Hematopoietic multipotent progenitor cell treated with erythropoietin and hydrocortisone succinate and interleukin-3 and kit ligand, for 17 days (in vitro differentiated cells): ENCODE measurements around the gene USP26.
"Not testable (repeated sequence)": the region's sequence is repeated elsewhere in the genome, so short reads cannot be mapped to it uniquely, and the experiment has no call there.

Experiments
- DNase-seq: peaks from one replicate; pipeline ENCODE4 v3.0.0-alpha.2; 2015; ENCODE audit warnings: low spot score

USP26 gene, protein sequence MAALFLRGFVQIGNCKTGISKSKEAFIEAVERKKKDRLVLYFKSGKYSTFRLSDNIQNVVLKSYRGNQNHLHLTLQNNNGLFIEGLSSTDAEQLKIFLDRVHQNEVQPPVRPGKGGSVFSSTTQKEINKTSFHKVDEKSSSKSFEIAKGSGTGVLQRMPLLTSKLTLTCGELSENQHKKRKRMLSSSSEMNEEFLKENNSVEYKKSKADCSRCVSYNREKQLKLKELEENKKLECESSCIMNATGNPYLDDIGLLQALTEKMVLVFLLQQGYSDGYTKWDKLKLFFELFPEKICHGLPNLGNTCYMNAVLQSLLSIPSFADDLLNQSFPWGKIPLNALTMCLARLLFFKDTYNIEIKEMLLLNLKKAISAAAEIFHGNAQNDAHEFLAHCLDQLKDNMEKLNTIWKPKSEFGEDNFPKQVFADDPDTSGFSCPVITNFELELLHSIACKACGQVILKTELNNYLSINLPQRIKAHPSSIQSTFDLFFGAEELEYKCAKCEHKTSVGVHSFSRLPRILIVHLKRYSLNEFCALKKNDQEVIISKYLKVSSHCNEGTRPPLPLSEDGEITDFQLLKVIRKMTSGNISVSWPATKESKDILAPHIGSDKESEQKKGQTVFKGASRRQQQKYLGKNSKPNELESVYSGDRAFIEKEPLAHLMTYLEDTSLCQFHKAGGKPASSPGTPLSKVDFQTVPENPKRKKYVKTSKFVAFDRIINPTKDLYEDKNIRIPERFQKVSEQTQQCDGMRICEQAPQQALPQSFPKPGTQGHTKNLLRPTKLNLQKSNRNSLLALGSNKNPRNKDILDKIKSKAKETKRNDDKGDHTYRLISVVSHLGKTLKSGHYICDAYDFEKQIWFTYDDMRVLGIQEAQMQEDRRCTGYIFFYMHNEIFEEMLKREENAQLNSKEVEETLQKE

DNA sequence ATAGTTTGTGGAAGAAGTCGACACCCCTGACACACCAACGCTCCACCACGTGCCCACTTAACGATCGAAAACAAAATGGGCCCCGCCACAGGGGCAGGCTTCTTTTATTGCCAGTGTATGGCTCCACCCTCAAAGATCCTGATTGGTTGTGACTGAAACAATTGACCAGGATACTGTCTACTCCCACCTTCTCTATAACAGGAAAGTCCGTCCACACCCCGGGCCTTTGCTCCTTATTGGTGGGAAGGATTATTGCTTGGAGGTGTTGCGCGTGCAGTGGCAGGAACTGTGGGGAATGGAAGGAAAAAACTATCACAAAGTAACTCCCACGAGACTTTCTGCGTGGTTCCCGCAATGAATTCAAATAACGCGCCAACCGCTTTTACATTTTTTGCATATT is at the start of gene USP26:
USP26 (minus strand) TSS at position 79 of the 400 bp plus-strand sequence. CDS start 68,889 bp downstream, outside the sequence.
- no peak for DNase-seq

DNA sequence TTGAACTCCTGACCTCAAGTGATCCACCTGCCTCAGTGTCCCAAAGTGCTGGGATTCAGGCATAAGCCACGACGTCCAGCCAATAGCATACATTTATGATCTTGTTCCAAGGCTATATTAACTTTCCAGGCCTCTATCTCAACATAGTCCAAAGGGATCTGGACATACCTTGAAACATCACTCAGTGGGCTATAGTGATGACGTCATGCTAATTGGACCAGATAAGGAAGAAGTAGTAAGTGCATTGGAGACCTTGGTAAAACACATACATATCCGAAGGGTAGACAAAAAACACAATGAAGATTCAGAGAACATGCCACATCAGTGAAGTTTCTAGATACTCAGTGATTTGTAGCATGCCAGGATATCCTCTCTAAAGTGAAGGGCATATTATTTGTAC is 37.4 kb upstream of the USP26 start:
- DNase-seq, result no peak

DNA sequence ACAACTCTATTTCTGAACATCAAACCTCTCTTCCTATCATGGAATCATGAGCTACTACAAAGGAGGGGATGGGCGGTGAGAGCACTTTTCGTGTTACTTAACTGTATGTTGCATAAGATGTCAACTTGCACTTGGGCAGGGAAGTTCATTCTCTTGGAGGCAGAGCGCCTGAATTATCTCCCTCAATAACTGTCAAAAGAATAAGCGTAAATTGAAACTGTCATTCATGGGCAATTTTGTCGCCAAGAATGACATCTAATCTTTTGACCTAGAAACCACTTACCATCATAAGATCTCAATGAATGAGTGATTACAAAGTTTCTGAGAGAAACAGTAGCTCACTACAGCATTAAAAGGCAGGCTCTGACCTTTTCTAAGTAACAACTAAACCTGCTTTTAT is 23.5 kb upstream of the USP26 start:
- no peak for DNase-seq

DNA sequence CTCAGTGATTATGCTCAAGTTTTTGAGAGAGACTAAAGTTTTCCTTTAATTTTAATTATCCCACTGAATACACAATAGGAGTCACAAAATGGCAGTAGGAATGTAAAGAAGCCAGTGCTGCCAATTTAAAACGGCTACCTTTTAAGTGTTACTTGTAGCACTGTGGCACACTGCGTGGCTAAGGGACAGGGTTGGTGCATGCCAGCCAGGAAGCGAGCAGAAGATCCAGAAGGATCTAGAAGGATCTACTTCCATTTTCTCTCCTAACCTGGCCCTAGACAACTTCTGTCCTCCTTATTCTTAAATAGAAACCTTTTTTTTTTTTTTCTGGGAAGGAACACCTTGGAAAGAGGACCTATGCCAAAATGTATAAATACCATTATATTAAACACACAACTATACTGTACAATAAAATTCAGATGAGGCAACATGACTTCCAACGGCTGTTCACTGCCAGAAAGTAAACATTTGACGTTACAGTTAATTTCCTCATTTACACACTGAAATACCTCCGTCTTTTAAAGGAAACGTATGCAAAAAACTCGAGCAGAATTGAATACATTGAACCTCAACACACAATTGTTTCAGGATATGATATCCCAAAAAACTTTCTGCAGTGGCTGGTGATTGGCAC is 2.7 kb downstream of the USP26 start:
- DNase-seq, result no peak

DNA sequence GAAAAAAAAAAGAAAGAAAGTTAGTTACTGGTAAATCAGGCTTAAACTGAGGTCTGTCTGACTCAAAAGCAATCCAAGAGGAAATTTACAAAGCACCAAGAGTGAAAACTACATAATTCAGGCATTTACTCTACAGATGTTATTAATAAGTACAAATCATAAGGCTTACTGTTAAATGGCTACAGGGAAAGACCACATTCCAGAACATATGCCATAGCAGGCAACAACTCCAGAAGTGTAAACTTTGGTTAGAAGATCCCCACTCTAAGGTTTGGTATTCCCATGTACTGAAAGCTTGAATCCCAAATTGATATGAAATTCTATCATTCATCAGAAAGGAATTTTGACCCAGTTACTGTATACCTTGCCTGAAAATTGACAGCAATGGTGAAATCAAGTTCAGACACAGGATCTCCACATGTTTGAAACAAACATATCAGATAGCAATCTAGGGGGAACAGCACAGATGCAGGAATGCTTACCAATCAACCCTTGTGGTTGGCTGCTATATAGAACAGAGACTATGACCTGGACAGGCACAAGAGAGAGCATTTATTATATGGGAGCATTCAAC is 6.6 kb downstream of the USP26 start:
- DNase-seq, result no peak

DNA sequence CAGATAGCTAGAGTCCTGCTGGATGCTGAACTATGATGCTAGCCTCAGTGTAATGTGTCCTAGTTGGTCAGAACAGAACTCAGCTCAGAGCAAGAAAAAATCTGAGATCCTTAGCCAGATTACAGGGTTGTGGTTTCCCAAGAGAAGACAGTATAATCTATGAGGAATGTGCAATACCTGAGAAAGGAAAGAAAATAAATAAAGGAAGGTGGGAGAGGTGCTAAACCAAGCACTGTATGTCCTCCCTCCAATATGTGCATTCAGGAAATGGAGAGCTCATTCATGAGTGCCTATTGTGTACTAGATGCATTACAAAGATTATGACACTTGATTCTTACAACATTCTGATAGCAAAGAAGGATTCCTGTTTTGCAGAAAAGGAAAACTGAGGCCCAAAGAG is 7.5 kb downstream of the USP26 start:
- no peak for DNase-seq

DNA sequence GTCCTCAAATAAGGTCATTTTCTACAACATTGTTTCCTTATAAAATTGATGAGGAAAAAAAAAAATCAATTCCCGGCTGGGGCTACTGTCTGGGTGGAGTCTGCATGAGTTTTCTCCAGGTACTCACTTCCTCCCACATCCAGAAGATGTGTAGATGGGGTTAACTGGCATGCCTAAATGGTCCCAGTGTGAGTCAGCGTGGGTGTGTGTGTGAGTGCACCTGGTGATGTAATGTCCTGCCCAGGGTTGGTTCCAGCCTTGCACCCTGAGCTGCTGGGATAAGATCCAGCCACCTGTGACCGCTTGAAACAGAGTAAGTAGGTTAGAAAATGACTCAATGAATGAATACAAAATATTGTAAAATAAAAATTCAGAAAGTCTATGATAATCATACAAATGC is 11.1 kb downstream of the USP26 start:
- no peak for DNase-seq

DNA sequence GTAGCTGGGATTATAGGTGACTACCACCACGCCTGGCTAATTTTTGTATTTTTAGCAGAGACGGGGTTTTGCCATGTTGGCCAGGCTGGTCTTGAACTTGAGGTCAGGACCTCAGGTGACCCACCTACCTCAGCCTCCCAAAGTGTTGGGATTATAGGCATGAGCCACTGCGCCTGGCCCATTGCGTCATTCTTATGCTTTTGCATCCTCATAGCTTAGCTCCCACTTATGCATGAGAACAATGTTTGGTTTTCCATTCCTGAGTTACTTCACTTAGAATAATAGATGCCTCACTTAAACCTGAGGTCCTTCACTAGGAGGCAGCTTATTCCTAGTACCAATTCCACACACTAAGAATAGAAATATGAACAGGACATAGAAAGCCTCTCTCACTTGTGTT is 11.9 kb downstream of the USP26 start:
- not testable (repeated sequence) for DNase-seq

DNA sequence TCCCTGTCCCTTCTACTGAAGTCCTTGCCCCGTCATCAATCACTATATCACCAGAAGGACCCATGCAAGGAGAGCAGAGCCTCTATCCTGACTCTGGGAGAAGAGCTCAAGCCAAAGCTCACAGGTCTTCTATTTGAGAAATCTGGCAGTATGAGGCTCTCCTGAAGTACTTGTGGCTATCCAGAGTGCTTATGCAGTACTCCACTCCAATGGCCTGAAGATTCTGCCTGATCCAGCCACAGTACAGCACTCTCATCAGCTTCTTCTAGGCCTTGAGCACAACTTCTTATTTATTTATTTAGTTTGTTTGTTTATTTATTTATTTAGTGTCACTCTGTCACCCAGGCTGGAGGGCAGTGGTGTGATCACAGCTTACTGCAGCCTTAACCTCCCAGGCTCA is 13.0 kb downstream of the USP26 start:
- DNase-seq, result no peak

DNA sequence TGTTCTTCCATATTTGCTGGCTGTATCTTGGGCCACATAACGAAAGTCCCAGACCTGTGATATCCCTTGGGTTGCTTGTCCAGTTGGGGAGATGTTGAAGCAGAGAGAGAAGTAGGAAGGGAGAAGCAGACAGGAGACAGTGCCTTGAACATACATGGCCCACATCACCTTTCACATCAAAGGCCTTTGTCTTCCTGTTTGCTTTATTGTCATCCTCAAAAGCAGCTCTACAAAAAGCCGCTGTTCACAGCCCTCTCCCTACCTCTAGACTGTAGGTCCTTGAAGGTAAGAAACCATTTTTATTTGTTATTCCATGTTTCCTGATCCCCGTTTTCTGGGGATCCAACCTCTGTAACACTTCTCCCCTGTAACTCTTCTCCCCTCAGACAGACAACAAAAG is 14.9 kb downstream of the USP26 start:
- no peak for DNase-seq

DNA sequence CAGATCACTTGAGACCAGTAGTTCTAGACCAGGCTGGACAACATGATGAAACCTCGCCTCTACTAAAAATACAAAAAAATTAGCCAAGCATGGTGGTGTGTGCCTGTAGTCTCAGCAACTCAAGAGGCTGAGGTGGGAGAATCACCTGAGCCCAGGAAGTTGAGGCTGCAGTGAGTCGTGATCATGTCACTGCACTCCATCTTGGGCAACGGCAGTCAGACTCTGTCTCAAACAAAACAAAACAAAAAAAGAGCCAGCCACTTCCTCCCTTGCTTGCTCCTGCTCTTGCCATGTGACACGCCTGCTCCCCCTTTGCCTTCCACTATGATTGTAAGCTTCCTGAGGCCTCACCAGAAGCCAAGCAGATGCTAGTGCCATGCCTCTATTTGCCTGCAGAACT is 19.1 kb downstream of the USP26 start:
- not testable (repeated sequence) for DNase-seq

DNA sequence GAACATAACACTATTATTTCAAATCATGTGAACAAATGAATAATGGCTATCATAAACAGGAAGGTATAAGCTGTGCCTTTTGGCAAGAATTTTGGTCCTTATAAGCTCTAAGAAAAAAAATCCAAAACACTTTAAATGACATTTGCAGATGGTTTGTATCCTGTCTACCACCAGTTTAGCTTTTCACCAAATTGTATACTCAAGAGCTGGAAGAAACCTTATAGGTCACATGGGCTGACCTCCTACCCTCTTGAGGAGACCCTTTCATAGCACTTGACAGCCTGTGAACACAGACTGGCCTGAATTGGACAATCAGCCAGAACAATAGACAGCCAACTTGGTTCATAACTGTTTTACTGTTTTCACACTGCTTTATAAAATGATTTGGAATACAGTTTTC is 24.3 kb downstream of the USP26 start:
- no peak for DNase-seq

DNA sequence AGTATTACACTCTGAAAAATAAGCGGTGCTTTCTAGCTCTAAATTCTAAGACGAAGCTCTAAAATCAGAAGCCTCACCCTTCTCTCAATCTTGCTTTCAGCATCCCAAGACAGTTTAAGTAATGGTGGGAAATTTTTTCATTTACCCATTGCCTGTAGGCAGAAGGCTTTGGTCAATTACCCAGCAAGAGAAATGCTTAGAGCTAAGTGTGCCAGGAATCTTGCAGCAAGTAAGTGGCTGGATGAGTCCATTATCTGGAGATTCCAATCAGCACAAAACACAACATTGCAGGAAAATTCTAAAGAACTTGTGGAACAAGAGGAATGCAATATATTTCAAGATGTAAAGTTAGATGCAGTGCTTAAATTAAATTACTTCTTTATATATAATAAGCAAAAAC is 28.4 kb downstream of the USP26 start:
- DNase-seq, result no peak

DNA sequence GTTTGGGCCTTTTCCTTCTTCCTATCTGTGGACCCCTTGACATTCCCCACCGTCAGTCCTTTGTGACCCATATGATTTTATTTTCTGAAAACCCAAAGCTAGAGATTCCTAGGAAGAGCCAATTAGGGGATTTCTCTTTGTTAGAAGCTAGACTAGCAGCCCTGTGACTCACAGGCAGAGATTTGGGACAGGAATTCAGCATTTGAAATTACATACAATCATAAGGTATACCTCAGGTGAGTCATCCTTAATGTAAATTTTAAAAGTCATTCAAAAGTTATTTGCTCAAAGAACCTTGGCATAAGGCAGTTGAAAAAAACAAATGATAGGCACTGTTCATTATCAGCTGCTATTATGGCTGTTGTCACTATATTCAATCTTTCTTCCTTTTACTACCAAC is 40.6 kb downstream of the USP26 start:
- no peak for DNase-seq

DNA sequence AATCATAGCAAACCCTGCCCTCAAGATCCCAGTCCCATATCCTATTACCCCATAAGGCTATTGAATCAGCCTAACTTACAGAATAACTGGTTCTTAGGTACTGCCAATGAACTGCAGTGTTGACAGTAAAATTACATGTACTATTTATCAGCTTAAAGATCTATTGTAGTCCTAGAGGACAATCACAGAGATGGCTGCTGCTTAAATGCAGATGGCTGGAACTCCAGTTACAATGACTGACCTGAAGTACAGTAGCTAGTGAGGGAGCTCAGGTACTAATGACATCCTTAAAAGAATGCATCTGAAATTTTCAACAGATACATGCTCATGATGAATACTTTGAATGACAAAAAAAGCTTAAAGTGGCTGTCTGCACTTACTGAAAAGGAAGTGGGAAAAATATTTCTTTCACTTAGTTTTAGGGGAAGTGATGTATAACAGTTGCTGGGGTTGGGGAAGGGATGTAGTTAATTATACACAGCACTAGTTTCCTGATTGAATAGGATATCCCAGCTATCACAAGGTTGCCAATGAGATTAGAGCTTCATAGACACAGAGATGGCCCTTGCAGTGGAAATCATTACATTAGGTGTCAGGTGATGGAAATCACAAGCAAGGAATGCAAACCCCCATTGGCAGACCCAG is 42.0 kb downstream of the USP26 start:
- DNase-seq, result no peak

DNA sequence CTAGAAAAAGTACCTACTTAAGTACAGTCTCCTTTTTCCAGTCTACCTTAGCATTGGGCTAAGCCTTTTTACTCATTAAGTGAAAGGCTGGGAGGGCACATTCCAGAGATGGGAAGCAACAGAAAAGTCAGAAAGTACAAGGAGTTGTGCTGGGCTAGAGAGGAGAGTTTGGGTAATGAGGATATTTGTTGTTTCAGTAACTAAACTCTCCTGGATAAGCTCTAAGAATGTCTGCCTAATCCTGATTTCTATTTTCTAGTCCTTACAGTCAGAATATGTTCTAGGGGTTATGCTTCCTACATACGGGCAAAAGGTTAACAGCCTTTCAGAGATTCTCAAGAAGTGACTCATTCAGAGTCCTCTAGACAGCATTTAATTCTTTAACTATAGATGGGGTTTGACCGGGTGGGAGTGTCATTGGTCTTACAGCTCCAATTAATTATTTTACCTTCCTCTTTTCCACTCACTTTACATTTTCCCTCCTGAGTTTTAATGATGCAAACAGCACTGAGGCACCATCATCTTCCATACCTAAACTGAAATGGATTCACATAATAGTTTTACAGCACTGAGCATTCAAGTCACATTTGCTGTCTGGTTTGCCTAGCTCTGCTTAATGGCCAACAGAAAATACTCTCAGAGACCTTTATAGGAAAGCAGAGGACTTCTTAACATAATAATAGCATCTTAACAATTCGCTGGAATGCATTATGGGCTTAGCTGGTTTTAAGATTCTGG is 42.9 kb downstream of the USP26 start:
- DNase-seq, result no peak

DNA sequence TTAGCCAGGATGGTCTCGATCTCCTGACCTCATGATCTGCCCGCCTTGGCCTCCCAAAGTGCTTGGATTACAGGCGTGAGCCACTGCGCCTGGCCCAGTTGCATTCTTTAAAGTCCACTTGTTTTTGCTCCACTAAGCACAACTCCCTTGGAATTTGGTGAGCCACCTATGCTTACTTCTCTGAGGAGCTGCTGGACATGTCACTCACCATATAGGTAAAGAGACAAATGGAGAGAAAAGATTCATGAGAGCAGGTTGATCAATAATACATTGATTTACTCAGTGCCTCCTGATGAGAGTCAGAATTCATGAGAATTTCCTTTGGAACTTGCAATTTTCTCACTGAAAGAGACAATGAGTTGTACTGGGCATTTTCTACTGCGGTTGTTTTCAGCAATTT is 48.2 kb downstream of the USP26 start:
- no peak for DNase-seq

DNA sequence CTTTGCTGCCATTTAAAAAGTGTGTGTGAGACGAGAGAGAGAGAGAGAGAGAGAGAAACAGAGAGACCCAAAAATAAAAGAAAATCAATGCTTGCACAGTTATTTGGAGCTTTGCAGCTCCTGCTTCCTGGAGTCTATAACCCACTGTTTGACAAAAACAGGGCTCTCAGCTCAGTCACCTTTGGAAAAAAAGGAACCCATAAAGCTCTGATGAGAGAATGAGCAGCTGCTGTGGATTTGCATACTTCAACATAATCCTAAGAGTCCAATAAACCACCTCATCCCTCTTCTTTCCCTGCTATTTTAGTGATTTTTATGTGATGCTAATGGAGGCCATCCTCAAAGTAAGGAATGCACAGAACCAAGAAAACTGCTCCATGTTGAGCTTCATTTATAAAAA is 50.3 kb downstream of the USP26 start:
- DNase-seq, result no peak

DNA sequence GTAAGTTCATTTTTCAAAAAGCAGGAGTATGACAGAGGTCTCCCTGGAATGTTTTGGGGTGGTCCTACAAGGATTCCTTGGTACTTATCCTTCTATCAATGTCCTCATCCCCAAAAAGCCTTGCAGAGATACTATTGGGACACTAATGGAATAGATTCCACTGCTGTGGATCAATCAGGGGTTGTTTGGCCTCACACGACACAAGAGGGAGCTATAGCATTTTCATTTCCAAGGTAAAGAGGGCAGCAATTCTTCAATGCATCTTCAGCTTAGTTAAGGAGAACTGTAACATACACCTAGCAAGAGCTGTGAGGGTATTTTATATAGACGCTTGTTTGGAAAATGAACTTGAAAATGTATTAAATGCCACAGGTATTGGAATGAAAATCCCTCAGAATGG is 50.9 kb downstream of the USP26 start:
- no peak for DNase-seq

DNA sequence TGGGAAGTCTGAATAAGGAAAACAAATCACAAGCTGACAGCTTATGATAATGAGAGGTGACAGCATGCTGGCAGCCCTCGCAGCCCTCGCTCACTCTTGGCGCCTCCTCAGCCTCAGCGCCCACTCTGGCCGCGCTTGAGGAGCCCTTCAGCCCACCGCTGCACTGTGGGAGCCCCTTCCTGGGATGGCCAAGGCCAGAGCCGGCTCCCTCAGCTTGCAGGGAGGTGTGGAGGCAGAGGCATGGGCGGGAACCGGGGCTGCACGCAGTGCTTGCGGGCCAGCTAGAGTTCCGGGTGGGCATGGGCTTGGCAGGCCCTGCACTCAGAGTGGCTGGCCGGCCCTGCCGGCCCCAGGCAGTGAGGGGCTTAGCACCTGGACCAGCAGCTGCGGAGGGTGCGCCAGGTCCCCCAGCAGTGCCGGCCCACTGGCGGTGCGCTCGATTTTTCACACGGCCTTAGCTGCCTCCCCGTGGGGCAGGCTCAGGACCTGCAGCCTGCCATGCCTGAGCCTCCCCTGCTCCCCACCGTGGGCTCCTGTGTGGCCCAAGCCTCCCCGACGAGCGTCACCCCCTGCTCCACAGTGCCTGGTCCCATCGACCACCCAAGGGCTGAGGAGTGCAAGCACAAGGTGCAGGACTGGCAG is 52.6 kb downstream of the USP26 start:
- DNase-seq, result not testable (repeated sequence)

DNA sequence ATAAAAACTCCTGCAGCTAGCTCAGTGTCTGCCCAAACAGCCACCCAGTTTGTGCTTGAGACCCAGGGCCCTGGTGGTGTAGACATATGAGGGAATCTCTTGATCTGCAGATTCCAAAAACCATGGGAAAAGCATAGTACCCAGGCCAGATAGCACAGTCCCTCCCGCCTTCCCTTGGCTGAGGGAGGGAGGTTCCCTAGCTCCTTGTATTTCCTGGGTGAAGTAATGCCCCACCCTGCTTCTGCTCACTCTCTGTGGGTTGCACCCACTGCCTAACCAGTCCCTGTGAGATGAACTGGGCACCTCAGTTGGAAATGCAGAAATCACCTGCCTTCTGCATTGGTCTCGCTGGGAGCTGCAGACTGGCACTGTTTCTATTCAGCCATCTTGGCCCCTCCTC is 54.6 kb downstream of the USP26 start:
- no peak for DNase-seq
